GM18520 (cell line): ENCODE results near the gene GAS7.

Experiments used
- ATAC-seq: cut with Tn5 transposase; IDR thresholded peaks from one replicate; pipeline ENCODE4 v1.9.1; 2021; ENCODE audit not compliant: unreplicated experiment

The GAS7 gene

GRCh38 chr17:10200645-10201044, 2.2 kb upstream of the GAS7 start:
- no peak for ATAC-seq

DNA sequence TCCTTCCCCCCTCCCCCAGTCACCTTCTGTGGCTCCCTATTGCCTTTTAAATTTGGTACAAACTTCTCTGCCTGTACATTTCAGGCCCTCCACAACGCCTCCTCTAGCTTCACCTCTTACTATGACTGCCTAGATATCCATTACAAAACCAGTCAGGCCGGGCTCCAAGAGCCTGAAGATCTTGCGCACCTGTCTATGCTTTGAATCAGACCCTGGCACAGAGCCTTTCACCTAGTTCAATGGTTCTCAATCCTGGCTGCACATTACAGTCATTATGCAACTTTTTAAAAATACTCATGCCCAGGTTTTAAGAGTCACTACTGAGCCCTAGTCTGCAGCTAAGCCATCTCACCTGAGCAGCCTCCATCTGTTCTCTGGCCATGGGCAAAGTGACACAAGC, 1.6 kb upstream of the GAS7 start:
- ATAC-seq: no peak

DNA sequence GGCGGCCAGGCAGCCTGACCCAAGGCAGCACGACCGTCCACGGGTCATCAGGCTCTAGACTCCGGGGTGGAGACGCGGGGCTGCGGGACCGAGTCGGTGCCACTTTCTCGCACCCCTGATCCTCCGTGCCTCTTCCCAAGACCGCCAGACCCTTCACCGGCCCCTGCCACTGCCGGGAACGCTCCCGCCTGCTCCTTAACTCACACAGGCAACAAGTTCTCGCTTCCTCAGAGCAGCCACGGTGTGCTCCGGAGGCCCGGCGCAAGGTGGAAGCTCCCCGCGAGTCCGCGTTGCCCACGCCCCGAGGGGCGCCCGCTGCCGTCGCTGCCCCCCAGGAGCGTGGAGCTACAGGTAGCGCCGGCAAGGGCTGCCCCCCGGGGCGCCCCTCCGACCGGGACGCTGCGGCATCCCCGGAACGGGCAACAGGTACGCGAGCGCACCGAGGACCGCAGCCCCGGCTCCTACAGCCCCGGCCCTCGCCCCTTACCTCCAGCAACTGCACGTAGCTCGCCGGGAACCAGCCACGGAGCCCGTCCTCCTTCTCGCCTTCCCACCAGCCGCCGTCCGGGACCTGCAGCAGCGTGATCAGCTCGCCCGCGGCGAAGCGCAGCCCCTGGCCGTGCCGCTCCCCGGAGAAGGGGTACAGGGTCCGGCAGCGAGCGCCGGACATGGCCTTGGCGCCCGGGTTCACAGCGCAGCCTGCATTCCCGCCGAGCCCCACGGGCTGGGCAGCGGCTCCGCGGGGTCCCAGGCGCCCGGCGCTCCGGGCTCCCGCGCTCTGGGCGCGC, 491 bp downstream of the GAS7 start:
- peak; percentile 8 for ATAC-seq

- ATAC-seq: no peak
Measured at GRCh38 chr17:10197362-10197720, 1.1 kb downstream of the GAS7 start.

DNA sequence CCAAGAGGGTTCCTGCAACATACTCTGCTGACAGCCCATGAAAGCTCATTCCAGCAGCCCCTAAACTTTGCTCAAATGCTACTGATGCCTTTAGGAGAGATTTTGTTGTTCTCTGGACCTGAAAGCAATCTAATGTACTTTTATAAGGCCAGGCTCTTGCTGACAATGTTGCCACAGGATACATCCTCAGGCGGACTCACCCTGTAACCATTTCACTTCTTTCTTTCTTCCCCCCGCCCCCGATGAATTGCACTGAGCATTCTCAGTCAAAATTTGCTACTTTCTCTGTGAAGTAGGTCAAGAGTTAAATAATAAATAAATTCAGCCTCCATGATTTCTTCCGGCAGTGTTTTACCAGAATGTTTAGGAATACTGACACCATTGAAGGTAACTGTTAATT, 1.5 kb downstream of the GAS7 start:
- no peak for ATAC-seq

DNA sequence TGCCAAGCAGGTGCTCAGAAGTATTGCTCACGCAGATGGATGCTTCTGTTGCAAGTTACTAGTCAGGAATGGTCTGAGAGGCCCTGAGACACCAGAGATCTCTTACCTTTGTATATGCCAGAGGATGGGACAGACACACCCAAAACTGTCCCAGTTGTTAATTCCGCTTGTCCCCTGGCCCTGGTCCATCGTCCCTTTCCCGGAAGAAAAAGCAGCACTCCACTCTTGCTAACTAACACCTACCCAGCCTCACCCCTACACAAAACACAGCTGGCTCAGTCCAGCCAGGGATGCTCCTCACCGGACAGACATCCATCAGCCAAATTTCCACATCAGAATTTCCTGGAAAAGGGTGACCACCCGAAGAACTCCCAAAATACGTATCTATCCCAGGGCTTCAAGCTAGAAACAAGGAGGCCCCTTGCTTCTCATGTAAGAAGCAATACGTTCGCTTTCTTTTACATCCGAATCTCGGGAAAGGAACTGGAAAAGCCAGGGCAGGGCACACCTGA, 2.0 kb downstream of the GAS7 start:
- no peak for ATAC-seq

DNA sequence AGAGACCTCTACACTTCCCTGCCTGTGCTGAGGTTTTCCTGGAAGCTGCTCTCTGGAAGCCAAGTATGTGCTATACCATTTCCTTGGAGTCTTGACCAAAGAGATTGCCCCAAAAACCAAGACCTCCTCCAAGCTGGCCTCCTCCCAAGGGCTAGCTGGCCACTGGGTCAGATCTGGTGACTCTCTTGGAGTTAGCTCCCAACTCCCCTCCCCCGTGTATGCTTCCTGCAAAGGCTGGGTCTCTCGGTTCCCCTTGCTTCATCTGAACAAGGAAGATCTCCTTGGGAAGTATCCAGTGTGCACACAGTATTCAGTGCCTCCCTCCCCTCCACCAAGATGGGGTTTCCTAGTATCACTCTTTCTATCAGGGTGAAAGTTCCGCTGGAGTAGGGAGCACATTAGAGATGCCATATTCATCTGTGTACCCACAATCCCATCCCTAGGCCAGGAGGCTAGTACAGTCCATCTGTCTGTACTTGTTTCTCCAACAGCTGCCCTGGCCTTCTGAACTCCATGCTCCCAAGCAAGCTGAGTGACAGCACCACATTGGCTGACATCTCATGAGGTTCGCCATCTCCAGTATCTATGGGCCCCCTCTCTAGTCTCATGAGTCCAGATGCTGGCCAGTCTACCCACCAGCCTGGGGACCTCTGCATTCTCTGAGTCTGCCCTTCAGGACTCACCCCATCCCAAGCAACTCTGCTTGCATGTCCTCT, 3.2 kb downstream of the GAS7 start:
- ATAC-seq: no peak

DNA sequence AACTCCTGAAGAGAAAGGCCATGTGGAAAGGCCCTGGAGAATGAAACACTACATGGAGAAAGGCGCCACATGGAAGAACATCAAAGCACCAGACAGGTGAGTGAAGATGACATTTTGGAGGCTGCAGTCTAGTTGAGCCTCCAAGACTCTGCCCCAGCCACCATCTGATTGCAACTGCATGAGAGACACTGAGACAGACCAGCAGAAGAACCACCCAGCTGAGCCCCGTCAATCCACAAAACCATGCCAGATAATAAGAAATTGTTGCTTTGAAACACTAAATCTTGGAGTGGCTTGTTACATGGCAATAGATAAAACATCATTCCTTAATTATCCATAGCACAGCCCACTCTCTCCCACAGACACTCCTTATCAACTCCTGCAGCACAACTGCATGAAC, 4.8 kb downstream of the GAS7 start:
- ATAC-seq: no peak

- no peak for ATAC-seq
Measured at GRCh38 chr17:10192972-10193371, 5.4 kb downstream of the GAS7 start.

- no peak for ATAC-seq
Measured at GRCh38 chr17:10192461-10192860, 5.9 kb downstream of the GAS7 start.

GRCh38 chr17:10187456-10187855, 10.9 kb downstream of the GAS7 start:
- ATAC-seq: no peak

DNA sequence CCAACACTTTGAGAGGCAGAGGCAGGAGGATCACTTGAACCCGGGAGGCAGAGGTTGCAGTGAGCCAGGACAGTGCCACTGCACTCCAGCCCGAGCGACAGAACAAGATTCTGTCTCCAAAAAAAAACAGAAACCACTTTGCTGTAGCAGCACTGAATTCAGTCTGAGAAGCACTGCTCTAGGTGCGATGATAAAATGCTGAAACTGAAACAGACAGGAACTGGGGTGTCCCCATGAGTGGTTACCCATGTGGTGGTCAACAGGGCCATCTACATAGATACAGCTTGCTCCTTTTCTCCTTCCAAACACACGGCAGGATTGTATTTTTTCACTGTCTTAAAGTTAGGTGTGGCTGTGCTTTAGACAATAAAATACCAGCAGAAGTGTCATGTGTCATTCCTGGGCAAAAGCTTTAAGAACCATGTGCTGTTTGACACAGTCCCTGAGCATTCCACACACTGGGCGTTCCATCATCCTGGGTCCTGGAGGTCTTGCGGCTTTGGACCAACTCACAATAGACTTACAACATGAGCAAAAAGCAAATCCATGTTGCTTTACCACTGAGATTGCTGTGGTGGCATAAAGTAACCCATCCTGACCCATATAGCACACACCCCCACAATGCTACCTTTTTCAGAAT, 11.5 kb downstream of the GAS7 start:
- no peak for ATAC-seq

DNA sequence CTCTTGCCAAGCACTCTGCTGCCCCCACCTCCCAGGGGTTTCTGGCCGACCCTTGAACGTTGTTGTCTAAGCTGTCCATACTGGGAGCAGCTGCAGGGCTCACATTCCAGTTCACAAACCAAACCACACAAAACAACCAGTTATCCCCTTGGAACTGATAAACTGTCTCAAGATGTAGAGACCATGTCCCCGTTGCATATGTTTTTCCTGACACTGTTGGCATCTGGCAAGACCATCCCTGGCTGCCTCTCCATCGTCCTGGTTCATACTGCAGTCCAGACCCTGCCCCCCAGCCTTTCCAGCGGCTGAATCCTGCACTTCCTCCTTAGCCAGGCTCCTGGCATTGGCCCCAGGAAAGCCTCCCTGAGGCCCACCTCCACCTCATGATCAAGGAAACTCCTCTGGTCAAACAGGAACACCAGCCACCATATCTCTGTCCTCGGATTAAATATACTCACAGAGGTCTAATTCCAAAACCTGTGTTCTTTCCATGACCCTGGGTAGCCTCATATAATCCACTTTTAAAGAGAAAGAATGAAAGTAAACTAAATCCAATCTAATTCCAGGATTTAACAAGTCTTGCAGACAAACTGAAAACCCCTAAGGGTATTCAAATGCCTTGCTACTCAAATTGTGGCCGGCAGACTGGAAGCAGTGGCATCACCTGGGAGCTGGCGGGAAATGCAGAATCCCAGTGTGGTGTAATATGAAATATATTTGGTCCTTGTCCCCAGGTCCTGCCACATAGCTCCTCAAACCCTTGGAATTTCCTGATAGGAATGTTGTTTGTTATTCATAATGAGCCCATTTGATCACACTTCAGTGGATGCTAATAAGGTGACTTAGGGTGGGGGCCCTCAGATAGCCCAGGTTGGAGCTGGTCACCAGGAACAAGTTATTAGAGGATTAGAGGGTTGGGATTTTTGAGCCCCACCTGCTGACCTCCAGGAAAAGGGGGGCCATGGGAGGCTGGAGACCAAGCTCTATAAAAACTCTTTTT, 14.2 kb downstream of the GAS7 start:
- no peak for ATAC-seq

DNA sequence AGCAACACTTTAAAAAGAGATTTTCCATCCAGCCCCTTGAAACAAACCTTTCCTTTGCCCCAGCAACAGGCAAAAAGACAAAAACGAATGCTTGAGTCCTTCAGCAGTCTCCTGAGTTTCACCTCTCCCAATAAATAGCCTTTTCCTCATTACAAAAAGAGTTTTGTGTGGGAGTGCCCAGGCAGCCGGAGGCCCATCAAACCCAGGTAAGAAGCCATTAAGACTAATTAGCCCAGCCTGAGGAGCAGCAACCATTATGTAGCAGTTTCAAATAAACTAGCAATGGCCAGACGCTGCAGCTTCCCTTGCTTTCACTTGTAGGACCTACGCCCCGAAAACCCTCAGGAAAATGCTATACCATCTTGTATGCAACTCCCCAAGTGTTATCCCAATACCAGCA, 15.6 kb downstream of the GAS7 start:
- no peak for ATAC-seq

GRCh38 chr17:10178506-10178991, 19.9 kb downstream of the GAS7 start:
- no peak for ATAC-seq

- no peak for ATAC-seq
Measured at GRCh38 chr17:10177913-10178505, 20.4 kb downstream of the GAS7 start.

DNA sequence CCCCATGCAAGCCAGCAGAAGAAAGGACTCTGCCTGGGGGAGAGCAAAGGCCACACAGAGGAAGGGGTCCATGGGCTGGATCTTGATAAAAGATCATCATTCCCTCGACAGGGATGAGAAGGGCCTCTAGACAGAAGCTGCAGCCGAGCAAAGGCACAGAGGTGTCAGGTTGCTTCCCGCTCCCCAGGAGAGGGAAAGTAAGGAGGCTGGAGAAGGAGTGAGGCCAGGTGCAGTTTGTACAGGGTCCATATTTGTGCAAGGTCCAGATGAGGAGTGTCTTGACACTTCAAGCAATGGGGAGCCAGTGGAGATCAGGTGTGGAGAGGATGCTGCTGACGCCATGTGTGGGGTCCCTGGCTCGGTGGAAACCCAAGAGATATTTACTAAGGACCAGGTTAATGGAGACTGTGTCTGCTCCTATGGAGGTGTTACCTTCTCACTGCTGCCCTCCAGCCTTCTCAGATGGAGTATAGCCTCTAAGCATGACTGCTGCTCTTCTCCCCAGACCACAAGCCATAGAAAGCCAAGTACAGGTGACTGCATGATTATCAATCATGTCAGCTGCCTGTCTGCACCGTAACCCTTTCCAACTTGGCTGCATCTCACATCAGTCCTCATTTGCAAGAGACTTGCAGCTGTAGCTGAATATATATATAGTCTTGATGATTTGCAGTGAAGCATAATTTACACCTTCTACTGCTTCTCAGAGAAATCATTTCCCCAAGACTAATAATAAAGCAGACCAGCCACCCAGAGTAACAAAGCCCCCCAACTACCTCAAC, 21.1 kb downstream of the GAS7 start:
- no peak for ATAC-seq

DNA sequence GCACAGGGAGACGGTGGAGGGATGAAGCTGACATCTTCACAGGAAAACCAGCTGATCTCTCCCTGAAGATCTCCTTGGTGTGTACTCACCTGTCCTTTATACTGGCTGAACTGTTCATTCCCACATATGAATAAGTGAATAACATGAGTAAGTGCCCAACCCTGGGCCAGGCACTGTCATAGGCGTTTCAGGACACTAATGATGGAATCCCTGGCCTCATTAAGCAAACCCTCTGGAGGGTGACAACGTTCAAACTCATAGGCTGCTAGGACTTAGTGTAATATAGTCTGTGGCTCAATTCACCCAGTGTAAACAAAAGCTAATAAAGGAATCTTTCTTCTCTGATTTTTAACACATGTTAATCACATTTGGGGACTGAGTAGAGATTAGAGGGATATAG, 24.5 kb downstream of the GAS7 start:
- ATAC-seq: no peak

DNA sequence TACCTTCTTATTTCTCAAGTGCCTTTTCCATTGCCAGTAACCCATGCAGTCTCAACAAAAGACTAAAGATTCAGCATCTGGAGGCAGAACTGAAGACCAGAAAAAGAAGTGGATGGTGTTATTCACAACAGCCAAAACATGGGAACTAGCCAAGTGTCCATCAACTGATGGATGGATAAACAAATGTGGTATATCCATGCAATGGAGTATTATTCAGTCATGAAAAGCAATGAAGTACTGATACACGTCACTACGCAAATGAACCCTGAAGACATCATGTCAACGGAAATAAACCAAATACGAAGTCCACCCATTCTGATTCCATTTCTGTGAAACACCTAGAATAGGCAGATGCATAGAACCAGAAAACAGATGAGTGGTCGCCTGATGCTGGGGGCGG, 25.6 kb downstream of the GAS7 start:
- ATAC-seq: no peak
